Measurements from ENCODE around the gene SLC25A18. TPM values are rescaled to one million over a fixed set of nuclear protein-coding genes. Genes with fewer than 3 reads are reported as not detected.

SLC25A18 gene
- total and polyA plus RNA-seq, 2 of the 4 experiments (the other 2 are of a cell fraction), result 0.05 TPM; not detected in 1

GRCh38 chr22:17581056-17581455 lies 17.8 kb downstream of the SLC25A18 start:
- no peak overlapping the region for H2BK120ac ChIP-seq (ENCODE audit: low read depth, low read length)
- no peak overlapping the region for H2BK15ac ChIP-seq (ENCODE audit: low read depth, low read length)
- TF ChIP-seq RFX5 (IDR thresholded peaks at IDR 0.05; ENCODE audit: low read depth, low read length) (no peak), USF2 (IDR thresholded peaks at IDR 0.05; ENCODE audit: low read depth, low read length) (no peak), POLR2A (IDR thresholded peaks at IDR 0.05; ENCODE audit: low read depth, low read length) (no peak), ELK1 (IDR thresholded peaks at IDR 0.05; ENCODE audit: borderline replicate concordance, low read depth, low read length) (no peak), NFE2L2 (IDR thresholded peaks at IDR 0.05; ENCODE audit: low read depth, low read length) (no peak), RCOR1 (IDR thresholded peaks at IDR 0.05; ENCODE audit: insufficient replicate concordance, low read length) (no peak), CHD1 (IDR thresholded peaks at IDR 0.05; ENCODE audit: low read depth, low read length) (no peak), RAD21 (IDR thresholded peaks at IDR 0.05; ENCODE audit: low read length) (no peak), BHLHE40 (IDR thresholded peaks at IDR 0.05; ENCODE audit: low read depth, low read length) (no peak), MXI1 (IDR thresholded peaks at IDR 0.05; ENCODE audit: borderline replicate concordance, low read depth, low read length) (no peak), SMC3 (IDR thresholded peaks at IDR 0.05; ENCODE audit: low read depth, low read length) (no peak), CEBPB (IDR thresholded peaks at IDR 0.05; ENCODE audit: low read depth, low read length) (no peak), MAZ (IDR thresholded peaks at IDR 0.05; ENCODE audit: borderline replicate concordance, low read depth, low read length) (no peak), MAFK (IDR thresholded peaks at IDR 0.05; ENCODE audit: low read depth, low read length) (no peak), CTCF (conservative IDR thresholded peaks at IDR 0.05; ENCODE audit: low read depth, low read length) (no peak)
- H3K4me3 ChIP-seq (ENCODE audit: insufficient read depth, low read depth, low read length), result no peak overlapping the region
- no peak overlapping the region for H3K4ac ChIP-seq (ENCODE audit: low read depth, low read length)
- no peak overlapping the region for H3K14ac ChIP-seq (replicated peaks; ENCODE audit: low read depth, low read length)
- H4K91ac ChIP-seq (ENCODE audit: insufficient read depth, low read depth, low read length), result no peak overlapping the region
- ChIA-PET POLR2A (ENCODE audit: unreplicated experiment) (no interaction called here), CTCF (no interaction called here)
- H3K23ac ChIP-seq (ENCODE audit: low read depth, low read length), result no peak overlapping the region
- no peaks in the 10 kb centered on the region for H3K27me3 ChIP-seq (ENCODE audit: control insufficient read depth, insufficient read depth, low read length)
- ATAC-seq (ENCODE audit: low read depth) (no peak), DNase-seq (no peak)
- H2BK20ac ChIP-seq (ENCODE audit: low read depth, low read length), result no peak overlapping the region
- no peak overlapping the region for H3K56ac ChIP-seq (ENCODE audit: extremely low read depth, insufficient read depth, low read length)
- no peak overlapping the region for H4K5ac ChIP-seq (ENCODE audit: low read depth, low read length)
- no peak overlapping the region for H4K8ac ChIP-seq (ENCODE audit: low read depth in 2 of 2, low read length in 2 of 2)
- no peak overlapping the region for H3K4me2 ChIP-seq (ENCODE audit: low read depth, low read length)
- WGBS, 2 experiments (ENCODE audit: extremely low coverage in 2 of 2, insufficient read length in 1 of 2), result 50% methylated on average over 2 of the region's 21 CpGs; no CpG with 5 or more reads in 1 of the 2 experiments
- no peak overlapping the region for H2AFZ ChIP-seq (replicated peaks; ENCODE audit: low read length, poor library complexity)
- no peak overlapping the region for H2BK5ac ChIP-seq (ENCODE audit: low read depth, low read length, poor library complexity, severe bottlenecking)
- H3K9ac ChIP-seq (ENCODE audit: low read depth, low read length), result no peak overlapping the region
- no peak overlapping the region for H3K27ac ChIP-seq (ENCODE audit: insufficient read depth, low read length)
- dilution Hi-C loops (cut with HindIII; ENCODE audit: low sequenced_read_pairs, unreplicated experiment), result no loop called here
- H3K36me3 ChIP-seq (ENCODE audit: control insufficient read depth, insufficient read depth, low read length), result no peaks in the 10 kb centered on the region
- no TSS peak for BruUV-seq (replicated peaks)
- in situ Hi-C loops (cut with MboI; ENCODE audit: low sequenced_read_pairs), result no loop called here
- 0 out of 2 replicates have a peak, but pooled peaks cover 2% of the 10 kb centered on the region for H3K4me1 ChIP-seq (ENCODE audit: control insufficient read depth, insufficient read depth, low read length)
- no peaks in the 10 kb centered on the region for H3K9me3 ChIP-seq (ENCODE audit: control insufficient read depth, insufficient read depth, low read length)
- H3K79me1 ChIP-seq (ENCODE audit: low read depth in 1 of 2, low read length in 2 of 2), result no peaks in the 10 kb centered on the region
- H3K18ac ChIP-seq (ENCODE audit: low read depth, low read length), result no peak overlapping the region
- intact Hi-C loops (cut with micrococcal nuclease), result no loop called here
- H4K20me1 ChIP-seq (ENCODE audit: insufficient read depth, low read length), result no peaks in the 10 kb centered on the region
- no peak overlapping the region for H2AK9ac ChIP-seq (replicated peaks; ENCODE audit: low read depth, low read length, poor library complexity)
- H2AK5ac ChIP-seq (ENCODE audit: low read depth, low read length), result no peak overlapping the region
- no peaks in the 10 kb centered on the region; the same call in 1 of the 2 replicates for H3K9me1 ChIP-seq (ENCODE audit: insufficient read depth, low read length)

Data from IMR-90 (cell line).